GM12878 (cell line): ENCODE measurements around the gene PPP6R2. TPM values are rescaled to one million over a fixed set of nuclear protein-coding genes. Genes with fewer than 3 reads are reported as not detected.

Experiments used
- ATAC-seq: fragments of 200-7000 bp; cut with Tn5 transposase; 3 replicates; pipeline ENCODE4 v1.9.1; 2020; ENCODE audit warnings: mild to moderate bottlenecking, moderate library complexity
- BruUV-seq: library from RNA; stranded (reverse); fragments of 400-500 nt; replicated peaks from 2 replicates; lab custom pipeline; 2021; lab: Mats Ljungman, UMichigan
- CTCF ChIA-PET: fragments of 300-600 bp; sonication (Branson Sonifier 250); formaldehyde crosslinking; extraction: SDS; loops from one replicate; lab custom pipeline; 2021; ENCODE audit warnings: inconsistent platforms; lab: Yijun Ruan, JAX
- POLR2A ChIA-PET: fragments of 350-600 bp; formaldehyde crosslinking; extraction: SDS; loops from one replicate; lab custom pipeline; 2021; ENCODE audit warnings: inconsistent platforms; lab: Charles Lee
- RAD21 ChIA-PET: fragments of 300-600 bp; sonication (Branson Sonifier 250); formaldehyde crosslinking; loops from one replicate; lab custom pipeline; 2023; ENCODE audit warnings: antibody characterized with exemption; ENCODE audit not compliant: unreplicated experiment; lab: Charles Lee
- SMC1A ChIA-PET: fragments of 300-600 bp; sonication (Branson Sonifier 250); formaldehyde crosslinking; loops from one replicate; lab custom pipeline; 2023; ENCODE audit not compliant: unreplicated experiment, uncharacterized antibody; lab: Charles Lee
- DNase-seq: peaks from one replicate; pipeline ENCODE4 v3.0.0-alpha.2; 2011; ENCODE audit warnings: low read depth, low spot score
- FAIRE-seq: peaks from 3 replicates; lab custom pipeline; 2011; peaks lifted over from hg19 to GRCh38; lab: Jason Lieb, UNC
- H2AFZ ChIP-seq: 2 replicates; pipeline ENCODE4 v1.6.0; 2011; ENCODE audit warnings: low read depth, low read length, control low read depth; ENCODE audit not compliant: control insufficient read depth
- H3K27ac ChIP-seq: 2 replicates; pipeline ENCODE4 v1.5.1; 2011; ENCODE audit warnings: control low read depth; ENCODE audit not compliant: control insufficient read depth, insufficient read depth
- H3K27me3 ChIP-seq, 2 experiments: replicated peaks in 1 of 2; 2 replicates each; pipeline versions ENCODE4 v1.6.0 to v1.6.1; 2011; ENCODE audit warnings: low read length in 1 of 2; ENCODE audit not compliant: control insufficient read depth in 2 of 2, insufficient read depth in 2 of 2
- H3K36me3 ChIP-seq, 2 experiments: 2 replicates each; pipeline ENCODE4 v1.5.1; 2011; ENCODE audit warnings: low read length in 1 of 2; ENCODE audit not compliant: control insufficient read depth in 2 of 2, insufficient read depth in 2 of 2
- H3K4me1 ChIP-seq: 2 replicates; pipeline ENCODE4 v1.6.1; 2011; ENCODE audit warnings: mild to moderate bottlenecking, low read length, moderate library complexity, mixed read lengths; ENCODE audit not compliant: control insufficient read depth, insufficient read depth
- H3K4me2 ChIP-seq: 2 replicates; pipeline ENCODE4 v1.6.0; 2011; ENCODE audit warnings: control low read depth; ENCODE audit not compliant: control insufficient read depth, insufficient read depth
- H3K4me3 ChIP-seq: fragments of 200-600 bp; sonication (generic); 2 replicates; pipeline ENCODE4 v1.5.1; 2016
- H3K79me2 ChIP-seq: 2 replicates; pipeline ENCODE4 v1.6.0; 2011; ENCODE audit warnings: low read length; ENCODE audit not compliant: control insufficient read depth, insufficient read depth
- H3K9ac ChIP-seq: 2 replicates; pipeline ENCODE4 v1.8.0; 2011; ENCODE audit warnings: low read length, control low read depth, mixed read lengths; ENCODE audit not compliant: control insufficient read depth, insufficient read depth
- H3K9me3 ChIP-seq: replicated peaks from 3 replicates; pipeline ENCODE4 v1.5.1; 2011; ENCODE audit warnings: mild to moderate bottlenecking, low read length; ENCODE audit not compliant: control insufficient read depth, insufficient read depth
- H4K20me1 ChIP-seq: 2 replicates; pipeline ENCODE4 v1.6.0; 2011; ENCODE audit not compliant: control insufficient read depth, insufficient read depth
- EP300 ChIP-seq, 2 experiments: fragments of 150-350 bp in 1 of 2; IDR thresholded peaks; 2 replicates each; pipeline ENCODE4 v1.6.1; 2011 to 2012; ENCODE audit warnings: low read depth in 2 of 2, low read length in 2 of 2, borderline replicate concordance in 1 of 2, improper control_type of control experiment in 1 of 2, inconsistent platforms in 1 of 2; ENCODE audit not compliant: control insufficient read depth in 1 of 2
- FOXK2 ChIP-seq: fragments of 450-650 bp; IDR thresholded peaks from 2 replicates; pipeline ENCODE4 v1.6.1; 2017; ENCODE audit warnings: mild to moderate bottlenecking, moderate library complexity
- HDAC6 ChIP-seq: fragments of 200-600 bp; sonication (generic); IDR thresholded peaks from one replicate; pipeline ENCODE4 v1.8.0; 2017; ENCODE audit warnings: antibody characterized with exemption; ENCODE audit not compliant: unreplicated experiment
- MYB ChIP-seq: fragments of 150-350 bp; IDR thresholded peaks from 2 replicates; pipeline ENCODE4 v1.6.1; 2014; ENCODE audit warnings: mild to moderate bottlenecking, low read depth, low read length, borderline replicate concordance
- MYC ChIP-seq: IDR thresholded peaks from 2 replicates; pipeline ENCODE4 v1.6.1; 2011; ENCODE audit warnings: mild to moderate bottlenecking, low read length, moderate library complexity, inconsistent platforms; ENCODE audit not compliant: insufficient read depth, insufficient replicate concordance, insufficient read length, severe bottlenecking
- NRF1 ChIP-seq: conservative IDR thresholded peaks from 2 replicates; pipeline ENCODE4 v1.6.1; 2011; ENCODE audit warnings: mild to moderate bottlenecking, low read depth, low read length, improper control_type of control experiment
- TARDBP ChIP-seq: IDR thresholded peaks from 2 replicates; pipeline ENCODE4 v1.6.1; 2016; ENCODE audit warnings: borderline replicate concordance
- TCF3 ChIP-seq: IDR thresholded peaks from 2 replicates; pipeline ENCODE4 v1.6.1; 2012; ENCODE audit warnings: low read depth, mild to moderate bottlenecking, low read length, borderline replicate concordance; ENCODE audit not compliant: insufficient read depth
- ZNF217 ChIP-seq: fragments of 450-650 bp; IDR thresholded peaks from 2 replicates; pipeline ENCODE4 v1.6.1; 2017; ENCODE audit warnings: antibody characterized with exemption, mild to moderate bottlenecking
- ZNF24 ChIP-seq: fragments of 450-650 bp; IDR thresholded peaks from 2 replicates; pipeline ENCODE4 v1.6.1; 2017; ENCODE audit warnings: antibody characterized with exemption, mild to moderate bottlenecking
- WGBS: methylation state at CpG from one replicate; pipeline ENCODE4 v1.1.6; 2016; ENCODE audit warnings: low lambda C conversion rate; ENCODE audit not compliant: insufficient replicate concordance, insufficient coverage; ENCODE audit errors: missing lambda C conversion rate; 5-methylcytosine and 5-hydroxymethylcytosine counted together
- in situ Hi-C: fragments of 300-500 bp; cut with MboI; formaldehyde crosslinking; loops from 9 replicates; pipeline ENCODE4 v1.14.3; 2018; ENCODE audit warnings: mixed read lengths
- intact Hi-C: fragments of 100-400 bp; cut with micrococcal nuclease; formaldehyde crosslinking; loops from one replicate; pipeline ENCODE4 v1.14.2; 2022; ENCODE audit not compliant: unreplicated experiment
- polyA plus RNA-seq, 11 experiments: library from polyadenylated mRNA; depleted of rRNA in 4 of 11; unstranded in 6 of 11; stranded (reverse) in 5 of 11; fragments of >200 nt; fragmentation: Nextera tagmentation in 4 of 11; fragmentation: Illumina TruSeq in 1 of 11; extraction: Ambion mirVana in 4 of 11; extraction: Trizol in 1 of 11; gene quantifications; 1 replicate in 1 of 11; 2 replicates in 10 of 11; pipeline versions ENCODE4 v1.2.1 to v1.2.3, GENCODE V29; 2011 to 2016; ENCODE audit warnings: inconsistent platforms in 2 of 11, missing spikeins in 2 of 11, low read depth in 1 of 11
- total RNA-seq, 4 experiments: library from RNA; depleted of rRNA in 3 of 4; stranded (reverse); fragments of >200 nt in 3 of 4; fragmentation: Illumina TruSeq in 1 of 4; extraction: Trizol in 1 of 4; gene quantifications; 2 replicates each; pipeline versions ENCODE4 v1.2.1 to v1.2.3, GENCODE V29; 2013 to 2021
- TF ChIP-seq, protein P1 (sequence below): IDR thresholded peaks from 2 replicates; pipeline ENCODE4 v1.6.1; 2011; ENCODE audit warnings: borderline replicate concordance, low read depth, mild to moderate bottlenecking, moderate library complexity, low read length; ENCODE audit not compliant: insufficient read depth, poor library complexity, severe bottlenecking
- TF ChIP-seq, protein P2 (sequence below): fragments of 450-650 bp; IDR thresholded peaks from 2 replicates; pipeline ENCODE4 v1.6.1; 2016; ENCODE audit warnings: mild to moderate bottlenecking

PPP6R2 gene
- total and polyA plus RNA-seq, 10 of the 15 experiments (the other 5 are each of a cell fraction or from before 2014, with no cell fraction given), result 0.29 to 52.6 (median 25.4) TPM

DNA sequence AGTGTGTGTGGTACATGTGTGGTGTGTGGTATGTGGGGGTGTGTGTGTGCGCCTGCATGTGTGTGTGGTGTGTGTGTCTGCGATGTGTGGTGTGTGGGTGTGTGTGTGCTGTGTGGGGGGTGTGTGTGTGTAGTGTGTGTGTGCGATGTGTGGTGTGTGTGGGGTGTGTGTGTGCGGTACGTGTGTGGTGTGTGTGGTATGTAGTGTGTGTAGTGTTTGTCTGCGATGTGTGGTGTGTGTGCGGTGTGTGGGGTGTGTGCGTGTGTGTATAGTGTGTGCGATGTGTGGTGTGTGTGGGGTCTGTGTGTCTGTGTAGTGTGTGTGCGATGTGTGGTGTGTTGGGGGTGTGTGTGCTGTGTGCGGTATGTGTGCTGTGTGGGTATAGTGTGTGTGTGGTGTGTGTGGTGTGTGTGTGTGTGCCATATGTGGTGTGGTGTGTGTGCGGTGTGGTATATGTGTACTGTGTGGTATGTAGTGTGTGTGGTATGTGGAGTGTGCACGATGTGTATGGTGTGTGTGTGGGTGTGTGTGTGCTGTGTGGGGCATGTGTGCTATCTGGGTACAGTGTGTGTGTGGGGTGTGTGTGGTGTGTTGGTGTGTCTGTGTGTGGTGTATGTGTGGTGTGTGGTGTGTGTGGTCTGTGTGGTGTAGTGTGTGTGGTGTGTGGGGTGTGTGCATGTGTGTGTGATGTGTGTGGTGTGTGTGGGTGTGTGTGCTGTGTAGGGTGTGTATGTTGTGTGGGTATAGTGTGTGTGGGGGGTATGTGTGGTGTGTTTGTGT is 5.7 kb upstream of the PPP6R2 start:
- CTCF ChIA-PET, result no interaction called here
- FAIRE-seq, result no peak
- 0 out of 2 replicates have a peak, but pooled peaks have one; percentile 13 for TF ChIP-seq FOXK2
- TF ChIP-seq ZNF217, result no peak
- TF ChIP-seq, protein P1, sequence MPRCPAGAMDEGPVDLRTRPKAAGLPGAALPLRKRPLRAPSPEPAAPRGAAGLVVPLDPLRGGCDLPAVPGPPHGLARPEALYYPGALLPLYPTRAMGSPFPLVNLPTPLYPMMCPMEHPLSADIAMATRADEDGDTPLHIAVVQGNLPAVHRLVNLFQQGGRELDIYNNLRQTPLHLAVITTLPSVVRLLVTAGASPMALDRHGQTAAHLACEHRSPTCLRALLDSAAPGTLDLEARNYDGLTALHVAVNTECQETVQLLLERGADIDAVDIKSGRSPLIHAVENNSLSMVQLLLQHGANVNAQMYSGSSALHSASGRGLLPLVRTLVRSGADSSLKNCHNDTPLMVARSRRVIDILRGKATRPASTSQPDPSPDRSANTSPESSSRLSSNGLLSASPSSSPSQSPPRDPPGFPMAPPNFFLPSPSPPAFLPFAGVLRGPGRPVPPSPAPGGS, result peak; percentile 91

DNA sequence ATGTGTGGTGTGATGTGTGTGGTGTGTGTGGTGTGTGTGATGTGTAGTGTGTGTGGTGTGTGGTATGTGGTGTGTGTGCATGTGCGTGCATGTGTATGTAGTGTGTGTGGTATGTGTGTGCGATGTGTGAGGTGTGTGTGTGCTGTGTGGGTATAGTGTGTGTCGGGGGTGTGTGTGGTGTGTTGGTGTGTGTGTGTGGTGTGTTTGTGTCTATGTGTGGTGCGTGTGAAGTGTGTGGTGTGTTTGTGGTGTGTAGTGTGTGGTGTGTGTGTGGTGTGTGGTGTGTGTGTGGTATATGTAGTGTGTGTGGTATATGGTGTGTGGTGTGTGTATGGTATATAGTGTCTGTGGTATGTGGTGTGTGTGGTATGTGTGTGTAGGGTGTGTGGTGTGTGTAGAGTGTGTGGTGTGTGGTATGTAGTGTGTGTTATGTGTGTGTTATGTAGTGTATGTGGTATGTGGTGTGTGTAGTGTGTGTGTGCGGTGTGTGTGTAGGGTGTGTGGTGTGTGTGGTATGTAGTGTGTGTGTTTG is 5.0 kb upstream of the PPP6R2 start:
- no peaks in the 10 kb centered on the region for H3K27me3 ChIP-seq
- no peak for ATAC-seq
- intact Hi-C loops (no loop called here), in situ Hi-C loops (no loop called here)
- FAIRE-seq, result no peak
- no peak overlapping the region for H3K9ac ChIP-seq
- H3K4me2 ChIP-seq, result no peak overlapping the region
- 85% methylated on average over 5 of the region's 5 CpGs for whole genome bisulfite sequencing
- H4K20me1 ChIP-seq, result no peaks in the 10 kb centered on the region
- no peaks in the 10 kb centered on the region for H3K79me2 ChIP-seq
- BruUV-seq, result no TSS peak
- RAD21 ChIA-PET, result no interaction called here
- DNase-seq, result no peak
- H3K4me1 ChIP-seq, result peaks cover 16% of the 10 kb centered on the region
- no peak overlapping the region for H3K4me3 ChIP-seq
- no peak overlapping the region for H2AFZ ChIP-seq
- H3K27ac ChIP-seq, result no peak overlapping the region
- SMC1A ChIA-PET, result no interaction called here
- POLR2A ChIA-PET, result no interaction called here
- CTCF ChIA-PET, result no interaction called here
- H3K36me3 ChIP-seq, result no peaks in the 10 kb centered on the region
- no peaks in the 10 kb centered on the region for H3K9me3 ChIP-seq
- no peak for TF ChIP-seq HDAC6
- no peak for TF ChIP-seq ZNF24
- TF ChIP-seq NRF1, result no peak
- TF ChIP-seq MYB, result no peak
- no peak for TF ChIP-seq TARDBP
- TF ChIP-seq TCF3, result 0 out of 2 replicates have a peak, but pooled peaks have one; percentile 15
- TF ChIP-seq, protein P2, sequence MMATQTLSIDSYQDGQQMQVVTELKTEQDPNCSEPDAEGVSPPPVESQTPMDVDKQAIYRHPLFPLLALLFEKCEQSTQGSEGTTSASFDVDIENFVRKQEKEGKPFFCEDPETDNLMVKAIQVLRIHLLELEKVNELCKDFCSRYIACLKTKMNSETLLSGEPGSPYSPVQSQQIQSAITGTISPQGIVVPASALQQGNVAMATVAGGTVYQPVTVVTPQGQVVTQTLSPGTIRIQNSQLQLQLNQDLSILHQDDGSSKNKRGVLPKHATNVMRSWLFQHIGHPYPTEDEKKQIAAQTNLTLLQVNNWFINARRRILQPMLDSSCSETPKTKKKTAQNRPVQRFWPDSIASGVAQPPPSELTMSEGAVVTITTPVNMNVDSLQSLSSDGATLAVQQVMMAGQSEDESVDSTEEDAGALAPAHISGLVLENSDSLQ, result no peak
- no peak for TF ChIP-seq MYC
- TF ChIP-seq EP300 (IDR thresholded peaks at IDR 0.05; ENCODE audit: borderline replicate concordance in 1 of 2, control insufficient read depth in 1 of 2, low read depth in 2 of 2, low read length in 2 of 2), result no peak

More for the DNA sequence above, 5.7 kb upstream of the PPP6R2 start:
- Histone ChIP-seq H3K4me3 (no peak overlapping the region), H3K27me3 (no peaks in the 10 kb centered on the region), H3K36me3 (no peaks in the 10 kb centered on the region), H3K9me3 (no peaks in the 10 kb centered on the region), H3K4me2 (no peak overlapping the region), H3K79me2 (no peaks in the 10 kb centered on the region), H3K4me1 (peaks cover 16% of the 10 kb centered on the region), H2AFZ (no peak overlapping the region), H3K9ac (no peak overlapping the region), H4K20me1 (no peaks in the 10 kb centered on the region), H3K27ac (no peak overlapping the region)
- ATAC-seq, result no peak
- intact Hi-C loops, result no loop called here
- DNase-seq, result no peak
- 97% methylated on average over 13 of the region's 13 CpGs for WGBS
- in situ Hi-C loops, result no loop called here
- RAD21 ChIA-PET, result no interaction called here
- SMC1A ChIA-PET, result no interaction called here
- POLR2A ChIA-PET, result no interaction called here
- BruUV-seq, result no TSS peak
